ENCODE results near the gene LTB4R2. TPM values are rescaled to one million over a fixed set of nuclear protein-coding genes. Genes with fewer than 3 reads are reported as not detected.
"Not testable (repeated sequence)": the region's sequence is repeated elsewhere in the genome, so short reads cannot be mapped to it uniquely, and the experiment has no call there.

Gene LTB4R2
- polyA plus RNA-seq, 10 donors, result 1.4 to 3.4 (median 2.7) TPM

DNA sequence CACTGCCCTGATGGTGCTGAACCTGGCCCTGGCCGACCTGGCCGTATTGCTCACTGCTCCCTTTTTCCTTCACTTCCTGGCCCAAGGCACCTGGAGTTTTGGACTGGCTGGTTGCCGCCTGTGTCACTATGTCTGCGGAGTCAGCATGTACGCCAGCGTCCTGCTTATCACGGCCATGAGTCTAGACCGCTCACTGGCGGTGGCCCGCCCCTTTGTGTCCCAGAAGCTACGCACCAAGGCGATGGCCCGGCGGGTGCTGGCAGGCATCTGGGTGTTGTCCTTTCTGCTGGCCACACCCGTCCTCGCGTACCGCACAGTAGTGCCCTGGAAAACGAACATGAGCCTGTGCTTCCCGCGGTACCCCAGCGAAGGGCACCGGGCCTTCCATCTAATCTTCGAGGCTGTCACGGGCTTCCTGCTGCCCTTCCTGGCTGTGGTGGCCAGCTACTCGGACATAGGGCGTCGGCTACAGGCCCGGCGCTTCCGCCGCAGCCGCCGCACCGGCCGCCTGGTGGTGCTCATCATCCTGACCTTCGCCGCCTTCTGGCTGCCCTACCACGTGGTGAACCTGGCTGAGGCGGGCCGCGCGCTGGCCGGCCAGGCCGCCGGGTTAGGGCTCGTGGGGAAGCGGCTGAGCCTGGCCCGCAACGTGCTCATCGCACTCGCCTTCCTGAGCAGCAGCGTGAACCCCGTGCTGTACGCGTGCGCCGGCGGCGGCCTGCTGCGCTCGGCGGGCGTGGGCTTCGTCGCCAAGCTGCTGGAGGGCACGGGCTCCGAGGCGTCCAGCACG is 6.1 kb downstream of the LTB4R2 start:
- peak in 1 of 3 donors; percentile 60 for DNase-seq

- DNase-seq, result no peak
These were observed 6.6 kb downstream of the LTB4R2 start for GRCh38 chr14:24316597-24316950.

DNA sequence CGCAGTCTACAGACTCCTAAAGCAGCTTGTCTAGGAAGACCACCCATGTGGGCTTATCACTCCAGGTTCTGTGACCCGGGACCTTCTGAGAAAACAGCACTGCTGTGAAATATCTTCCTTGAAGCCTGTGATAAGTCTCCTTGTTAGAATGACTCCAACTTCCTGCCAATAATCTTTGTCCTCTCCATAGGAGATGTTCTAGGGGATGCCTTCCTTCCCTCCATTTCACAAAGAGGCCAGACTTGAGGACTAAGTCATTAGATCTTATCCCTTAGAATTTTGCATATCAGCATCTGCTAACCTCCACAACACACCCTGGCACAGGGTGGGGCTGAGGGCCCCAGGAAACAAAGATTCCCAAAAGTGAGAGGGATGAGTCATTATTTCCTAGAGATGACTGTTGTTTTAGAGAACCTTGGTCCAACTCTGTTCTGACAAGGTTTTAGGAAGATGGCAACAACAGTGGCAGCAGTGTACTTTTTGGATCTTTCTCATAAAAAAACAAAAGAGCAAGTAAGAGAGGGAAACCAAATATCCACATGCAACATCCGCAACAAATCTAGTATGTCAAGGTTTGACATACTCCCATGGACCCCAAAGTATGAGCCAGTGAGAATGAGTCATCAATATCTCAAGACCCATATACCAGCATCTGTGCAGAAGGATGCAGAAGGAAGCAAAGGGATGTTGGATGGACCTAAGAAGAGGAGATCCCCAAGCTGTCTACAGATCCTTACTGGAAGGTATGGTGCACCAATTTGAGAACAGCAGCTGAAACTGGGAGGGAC is 7.4 kb downstream of the LTB4R2 start:
- DNase-seq, result no peak

DNA sequence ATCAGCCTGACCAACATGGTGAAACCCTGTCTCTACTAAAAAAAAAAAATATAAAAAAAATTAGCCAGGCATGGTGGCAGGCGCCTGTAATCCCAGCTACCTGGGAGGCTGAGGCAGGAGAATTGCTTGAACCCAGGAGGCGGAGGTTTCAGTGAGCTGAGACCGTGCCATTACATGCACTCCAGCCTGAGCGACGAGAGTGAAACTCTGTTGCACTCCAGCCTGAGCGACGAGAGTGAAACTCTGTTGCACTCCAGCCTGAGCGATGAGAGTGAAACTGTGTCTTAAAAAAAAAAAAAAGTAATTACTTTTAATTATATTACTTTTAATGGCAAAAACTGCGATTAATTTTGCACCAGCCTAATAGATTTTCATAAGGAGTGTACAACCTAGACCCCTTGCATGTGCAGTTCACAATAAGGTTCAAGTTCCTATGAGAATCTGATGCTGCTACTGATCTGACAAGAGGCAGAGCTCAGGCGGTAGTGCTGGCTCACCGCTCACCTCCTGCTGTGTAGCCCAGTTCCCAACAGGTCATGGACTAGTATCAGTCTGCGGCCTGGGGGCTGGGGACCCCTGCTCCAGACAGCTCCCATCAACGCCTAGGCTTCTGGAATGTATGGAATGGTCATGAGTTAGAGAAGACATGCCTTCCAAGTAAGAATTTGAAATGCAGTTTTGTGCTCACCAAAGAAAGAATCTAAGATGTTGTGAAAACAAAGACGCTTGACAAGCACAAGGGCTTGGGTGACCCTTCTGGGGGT is 11.5 kb downstream of the LTB4R2 start:
- no peak for DNase-seq

GRCh38 chr14:24322672-24323071 is 12.7 kb downstream of the LTB4R2 start:
- DNase-seq, result no peak

DNA sequence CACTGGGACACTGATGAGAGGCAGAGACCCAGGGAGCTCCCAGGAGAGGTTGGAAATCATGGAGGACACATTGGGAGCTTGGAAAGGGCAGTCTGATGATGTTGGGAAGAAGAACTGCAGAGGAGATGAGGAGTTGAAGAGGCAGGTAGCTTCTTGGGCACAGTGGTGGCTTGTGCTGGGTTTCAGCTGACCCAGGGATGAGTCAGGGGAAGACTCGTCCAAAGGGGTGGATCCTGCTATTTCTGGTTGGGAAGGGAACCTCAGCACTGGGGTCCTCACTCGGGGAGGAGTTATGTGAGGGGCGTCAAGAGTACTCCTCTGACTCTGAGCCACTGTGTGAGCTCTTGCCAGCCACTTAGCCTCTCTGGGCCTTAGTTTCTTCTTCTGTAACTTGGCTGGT is 13.4 kb downstream of the LTB4R2 start:
- DNase-seq, result no peak

GRCh38 chr14:24324024-24324423 is 14.1 kb downstream of the LTB4R2 start:
- no peak for DNase-seq

GRCh38 chr14:24325041-24325530 is 15.1 kb downstream of the LTB4R2 start:
- DNase-seq, result no peak

- DNase-seq, result no peak
These were observed 16.0 kb downstream of the LTB4R2 start for GRCh38 chr14:24325963-24326362.

GRCh38 chr14:24327303-24327702 is 17.4 kb downstream of the LTB4R2 start:
- no peak for DNase-seq

DNA sequence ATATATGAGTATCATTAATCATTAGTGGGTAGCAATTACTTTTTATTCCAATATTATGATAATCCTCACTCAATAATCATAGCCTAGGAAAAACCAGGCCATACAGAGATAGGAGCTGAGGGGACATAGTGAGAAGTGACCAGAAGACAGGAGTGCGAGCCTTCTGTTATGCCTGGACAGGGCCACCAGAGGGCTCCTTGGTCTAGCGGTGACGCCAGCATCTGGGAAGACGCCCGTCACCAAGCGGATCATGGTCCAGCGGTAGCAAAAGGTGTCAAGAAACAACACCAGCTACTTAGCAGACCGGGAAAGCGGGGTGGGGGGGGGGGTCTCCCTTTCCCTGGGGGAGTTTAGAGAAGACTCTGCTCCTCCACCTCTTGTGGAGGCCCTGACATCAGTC is 18.0 kb downstream of the LTB4R2 start:
- not testable (repeated sequence) for DNase-seq

- no peak for DNase-seq
These were observed 19.2 kb downstream of the LTB4R2 start for GRCh38 chr14:24329073-24329663.

- DNase-seq, result no peak
These were observed 19.8 kb downstream of the LTB4R2 start for GRCh38 chr14:24329736-24330135.

GRCh38 chr14:24330973-24331674 is 21.2 kb downstream of the LTB4R2 start:
- DNase-seq, result no peak

DNA sequence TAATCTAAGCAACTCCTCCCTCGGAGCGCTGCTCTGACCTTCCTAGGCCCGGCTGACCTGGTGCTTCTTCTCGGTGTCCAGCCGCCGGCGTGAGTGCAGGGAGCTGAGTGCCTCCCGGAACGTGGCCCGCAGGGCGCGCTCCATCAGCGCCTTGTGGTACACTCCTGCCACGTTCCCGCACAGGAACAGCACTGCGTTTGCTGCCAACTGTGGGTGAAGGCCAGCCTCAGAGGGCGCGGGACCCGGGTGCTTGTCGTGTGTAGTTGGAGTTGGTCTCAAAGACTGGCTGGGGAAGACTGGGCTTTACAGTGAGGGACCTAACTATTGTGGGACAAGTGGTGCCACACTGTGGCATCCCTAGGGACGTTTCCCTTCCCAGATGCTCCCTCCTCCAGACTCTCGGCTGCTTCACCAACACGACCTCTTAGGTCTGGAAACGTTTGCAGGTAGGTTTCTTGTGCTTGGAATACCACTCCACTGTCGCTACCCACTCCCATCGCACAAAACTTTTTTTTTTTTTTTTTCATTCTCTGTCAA is 21.9 kb downstream of the LTB4R2 start:
- no peak for DNase-seq

GRCh38 chr14:24332268-24332993 is 22.5 kb downstream of the LTB4R2 start:
- DNase-seq, result peak in 2 of 3 donors; percentile 37 to 79

GRCh38 chr14:24334431-24335291 is 24.7 kb downstream of the LTB4R2 start, which contains the start of gene ADCY4:
ADCY4 (minus strand) TSS chr14:24335071; CDS start chr14:24334652, 419 bp downstream.
- peak in 1 of 3 donors; percentile 48 for DNase-seq

GRCh38 chr14:24335461-24336171 is 25.7 kb downstream of the LTB4R2 start:
- no peak for DNase-seq
